Activated CD8-positive, alpha-beta memory T cell treated with anti-CD3 and anti-CD28 coated beads for 36 hours (primary cell): ENCODE data around the gene GALNT9. TPM values are rescaled to one million over a fixed set of nuclear protein-coding genes. Genes with fewer than 3 reads are reported as not detected.

ENCODE experiments used
- CTCF ChIA-PET: fragments of 350-600 bp; sonication (Branson Sonifier 250); formaldehyde crosslinking; loops from one replicate; lab custom pipeline; 2021; ENCODE audit warnings: antibody characterized with exemption; lab: Charles Lee
- POLR2A ChIA-PET: fragments of 350-600 bp; sonication (Branson Sonifier 250); formaldehyde crosslinking; loops from one replicate; lab custom pipeline; 2021; ENCODE audit warnings: antibody characterized with exemption; lab: Charles Lee
- total RNA-seq, 2 experiments: library from RNA; stranded (reverse); gene quantifications; one replicate each; pipeline ENCODE4 v1.2.3, GENCODE V29; 2021

Gene GALNT9
- total RNA-seq, 2 experiments from 2014 or later: not detected

- POLR2A ChIA-PET: no interaction called here
- CTCF ChIA-PET: no interaction called here
Measured at GRCh38 chr12:132286912-132287311, 42.5 kb downstream of the GALNT9 start.

DNA sequence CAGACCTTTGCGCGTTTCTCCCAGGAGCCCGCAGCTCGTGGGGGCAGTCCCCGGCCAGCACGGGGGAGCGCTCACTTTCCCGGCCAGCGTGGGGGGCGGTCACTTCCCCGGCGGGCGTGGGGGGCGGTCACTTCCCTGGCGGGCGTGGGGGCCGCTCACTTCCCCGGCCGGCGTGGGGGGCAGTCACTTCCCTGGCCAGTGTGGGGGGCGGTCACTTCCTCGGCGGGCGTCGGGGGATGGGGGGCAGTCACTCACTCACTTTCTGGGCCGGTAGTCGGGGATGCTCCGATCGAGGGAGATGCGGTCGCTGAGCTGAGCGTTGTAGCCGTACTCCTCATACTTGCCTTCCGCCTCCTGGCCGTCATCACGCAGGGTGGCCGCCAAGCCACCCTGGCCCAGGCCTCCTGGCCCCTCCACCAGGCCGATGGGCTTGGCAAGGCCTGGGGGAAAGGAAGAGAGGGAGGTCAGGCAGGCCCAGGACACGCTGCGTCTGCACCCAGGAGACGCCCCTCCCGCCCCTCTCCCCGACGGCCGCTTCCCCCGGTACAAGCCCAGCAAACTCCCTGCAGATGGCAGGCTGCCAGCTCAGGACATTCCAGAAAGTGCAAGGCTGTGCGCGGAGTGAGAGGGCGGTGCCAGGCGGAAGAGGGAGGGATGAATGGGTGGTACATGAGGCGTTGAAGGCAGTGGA, 43.3 kb downstream of the GALNT9 start:
- ChIA-PET CTCF (no interaction called here), POLR2A (no interaction called here)

DNA sequence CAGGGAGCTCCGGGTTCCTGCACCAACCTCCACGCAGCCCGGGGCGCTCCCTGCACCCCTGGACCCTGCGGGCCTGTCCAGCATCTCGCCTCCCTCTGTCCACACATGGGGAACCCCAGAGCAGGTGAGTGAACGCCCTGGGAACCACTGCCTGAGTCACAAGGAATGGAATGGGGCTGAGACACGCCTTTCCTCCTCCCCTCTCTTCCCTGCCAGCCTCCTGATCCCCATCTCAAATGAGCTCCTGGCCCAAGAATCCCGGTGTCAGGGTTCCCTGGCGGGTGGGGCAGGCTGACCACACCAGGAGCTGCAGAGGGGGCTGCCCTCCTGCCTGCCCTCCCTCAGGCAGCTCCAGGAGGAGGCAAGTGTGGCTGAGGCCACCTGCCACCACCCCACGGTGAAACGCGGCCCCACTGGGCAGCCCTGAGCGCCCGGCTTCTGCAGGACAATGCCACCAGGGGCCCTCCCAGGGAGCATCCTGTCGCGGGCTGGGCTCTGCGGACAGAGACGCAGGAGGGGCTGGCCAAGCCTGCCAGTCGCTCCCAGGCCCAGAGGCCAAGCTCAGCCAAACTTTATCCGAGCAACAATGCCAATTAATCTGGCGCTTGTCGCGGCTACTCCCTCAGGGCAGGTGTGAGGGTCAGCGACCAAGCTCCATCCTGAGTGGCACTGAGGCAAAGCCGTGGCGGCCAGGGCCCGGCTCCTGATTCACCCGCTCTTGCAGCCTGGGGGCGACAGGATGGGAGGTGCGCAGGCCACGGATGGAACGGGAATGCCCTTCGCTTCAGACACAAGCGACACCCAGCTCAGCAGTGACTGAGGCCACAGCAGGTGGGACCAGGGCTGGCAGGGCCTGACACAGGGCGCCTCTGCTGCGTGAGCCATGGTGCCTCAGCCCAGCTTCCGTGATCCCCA, 44.3 kb downstream of the GALNT9 start:
- POLR2A ChIA-PET: no interaction called here
- CTCF ChIA-PET: interaction anchor here (0.6 kb wide), 1 partner anchor 191 kb away, joined by 3 read pairs; no protein-coding TSS in a partner anchor

DNA sequence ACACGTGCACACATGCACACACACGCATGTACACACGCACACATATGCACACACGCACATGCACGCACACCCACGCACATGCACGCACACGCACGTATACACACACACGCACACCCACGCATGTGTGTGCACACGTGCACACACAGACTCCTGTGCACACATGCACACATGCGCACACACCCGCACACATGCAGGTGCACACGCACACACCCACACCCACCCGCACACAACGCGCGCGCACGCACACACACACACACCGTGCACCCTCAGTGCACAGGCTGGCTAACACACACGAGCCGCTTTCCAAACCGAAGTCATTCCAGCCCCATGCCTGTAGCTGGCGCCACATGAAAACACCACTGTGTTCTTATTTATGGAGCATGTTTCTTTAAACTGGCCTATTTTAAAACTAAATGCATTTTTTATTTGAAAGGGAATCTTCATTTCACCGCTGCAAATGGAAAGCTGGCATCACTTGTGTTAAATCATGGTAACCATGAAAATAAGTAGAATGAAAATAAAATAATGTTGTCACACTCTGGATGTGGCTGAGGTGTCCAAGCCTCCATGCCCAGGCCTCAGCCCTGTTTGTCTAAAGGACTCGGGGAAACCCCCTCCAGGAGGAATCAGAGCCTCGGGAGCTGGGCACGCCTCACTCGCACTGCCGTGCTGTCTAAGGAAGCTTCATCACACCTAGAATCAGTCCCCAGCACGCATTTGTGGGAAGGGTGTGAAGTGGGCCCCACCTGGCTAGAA, 45.1 kb downstream of the GALNT9 start:
- CTCF ChIA-PET: interaction anchor here (0.6 kb wide), 1 partner anchor 190 kb away, joined by 3 read pairs; no protein-coding TSS in a partner anchor
- POLR2A ChIA-PET: no interaction called here

- ChIA-PET POLR2A (no interaction called here), CTCF (no interaction called here)
Measured at GRCh38 chr12:132282950-132283771, 46.2 kb downstream of the GALNT9 start.

DNA sequence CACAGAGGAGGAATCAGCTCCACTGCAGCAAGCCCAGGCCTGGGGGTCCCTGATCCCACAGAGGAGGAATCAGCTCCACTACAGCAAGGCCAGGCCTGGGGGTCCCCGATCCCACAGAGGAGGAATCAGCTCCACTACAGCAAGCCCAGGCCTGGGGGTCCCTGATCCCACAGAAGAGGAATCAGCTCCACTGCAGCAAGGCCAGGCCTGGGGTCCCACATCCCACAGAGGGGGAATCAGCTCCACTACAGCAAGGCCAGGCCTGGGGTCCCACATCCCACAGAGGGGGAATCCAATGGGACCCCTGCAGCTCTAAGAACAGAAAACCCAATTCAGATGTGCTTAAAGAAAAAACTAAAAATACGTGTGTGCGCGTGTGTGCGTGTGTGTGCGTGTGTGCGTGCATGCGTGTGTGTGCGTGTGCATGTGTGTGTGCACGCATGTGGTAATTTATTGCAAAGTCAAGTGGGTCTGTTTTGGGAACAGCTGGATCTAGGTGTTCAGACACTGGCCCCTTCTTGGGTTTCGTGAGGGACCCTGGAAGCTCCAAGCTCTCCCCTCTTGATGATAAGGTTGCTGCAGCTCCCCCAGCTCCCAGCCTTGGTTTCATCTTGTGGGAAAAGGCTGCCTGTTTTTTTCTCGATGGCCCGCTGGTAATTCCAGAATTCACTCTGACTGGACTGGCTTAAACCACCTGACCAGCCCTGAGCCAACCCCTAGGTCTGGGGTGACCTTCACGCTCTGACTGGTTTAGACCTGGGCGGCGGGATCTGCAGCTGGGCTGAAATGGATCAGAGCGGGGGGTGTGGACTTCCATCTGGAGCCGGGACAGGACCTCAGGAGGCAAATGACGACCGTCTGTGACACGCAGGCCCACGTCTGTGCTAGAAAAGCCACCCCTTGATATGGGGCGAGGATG, 47.1 kb downstream of the GALNT9 start:
- ChIA-PET POLR2A (no interaction called here), CTCF (no interaction called here)

- POLR2A ChIA-PET: no interaction called here
- CTCF ChIA-PET: no interaction called here
Measured at GRCh38 chr12:132281038-132281437, 48.4 kb downstream of the GALNT9 start.

GRCh38 chr12:132280406-132280805, 49.0 kb downstream of the GALNT9 start:
- CTCF ChIA-PET: no interaction called here

DNA sequence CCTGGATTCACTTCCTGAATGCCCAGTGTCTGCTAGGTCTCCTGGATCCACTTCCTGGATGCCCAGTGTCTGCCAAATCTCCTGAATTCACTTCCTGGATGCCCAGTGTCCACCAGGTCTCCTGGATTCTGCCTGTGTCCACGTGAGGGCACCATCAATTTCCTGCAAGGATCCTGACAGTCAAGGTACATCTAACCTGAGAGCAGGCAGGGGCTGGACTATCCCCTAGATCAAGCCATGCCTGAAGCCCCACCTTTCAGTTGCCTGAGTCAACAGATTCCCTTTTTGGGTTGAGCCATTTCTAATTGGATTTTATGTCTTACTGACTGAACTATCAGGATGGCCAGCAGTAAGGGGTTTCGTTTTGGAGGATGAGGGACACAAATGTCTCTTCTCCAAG, 49.5 kb downstream of the GALNT9 start:
- ChIA-PET POLR2A (no interaction called here), CTCF (no interaction called here)

More at GRCh38 chr12:132280406-132280805, 49.0 kb downstream of the GALNT9 start:
- POLR2A ChIA-PET: no interaction called here

DNA sequence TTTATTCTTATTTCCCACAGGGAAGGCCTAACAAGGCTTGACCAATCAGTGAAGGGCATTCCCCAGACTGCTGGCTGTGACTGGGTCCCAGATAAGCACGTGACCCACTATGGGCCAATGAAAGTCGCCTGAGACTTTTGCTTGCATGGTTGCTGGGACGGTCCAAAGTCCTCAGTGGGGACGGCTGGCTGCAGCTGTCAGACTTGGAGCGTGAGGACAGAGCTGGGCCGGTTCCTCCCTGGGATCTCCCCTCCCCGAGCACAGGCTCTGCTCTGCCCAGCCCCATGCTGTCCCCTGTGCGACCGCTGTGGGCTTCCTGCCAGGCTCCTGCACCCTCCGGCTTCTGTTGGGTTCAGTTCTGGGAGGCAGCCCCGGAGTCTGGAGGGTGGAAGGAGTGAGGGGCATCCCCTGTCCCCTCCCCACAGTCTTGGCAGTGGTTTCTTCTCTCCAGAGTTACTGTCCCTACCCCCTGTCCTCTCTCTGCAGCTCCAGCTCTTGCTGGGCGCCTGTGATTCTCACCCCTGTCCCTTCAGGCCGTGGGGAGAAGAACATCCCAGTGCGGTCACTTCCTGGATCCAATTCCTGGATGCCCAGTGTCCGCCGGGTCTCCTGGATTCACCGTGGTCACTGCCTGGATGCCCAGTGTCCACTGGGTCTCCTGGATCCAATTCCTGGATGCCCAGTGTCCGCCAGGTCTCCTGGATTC, 50.1 kb downstream of the GALNT9 start:
- ChIA-PET POLR2A (no interaction called here), CTCF (no interaction called here)

GRCh38 chr12:132278401-132279183, 50.8 kb downstream of the GALNT9 start:
- ChIA-PET CTCF (no interaction called here), POLR2A (no interaction called here)

- CTCF ChIA-PET: no interaction called here
Measured at GRCh38 chr12:132277949-132278348, 51.4 kb downstream of the GALNT9 start.

GRCh38 chr12:132277374-132277941, 51.9 kb downstream of the GALNT9 start:
- ChIA-PET POLR2A (no interaction called here), CTCF (no interaction called here)

More at GRCh38 chr12:132277949-132278348, 51.4 kb downstream of the GALNT9 start:
- POLR2A ChIA-PET: no interaction called here

DNA sequence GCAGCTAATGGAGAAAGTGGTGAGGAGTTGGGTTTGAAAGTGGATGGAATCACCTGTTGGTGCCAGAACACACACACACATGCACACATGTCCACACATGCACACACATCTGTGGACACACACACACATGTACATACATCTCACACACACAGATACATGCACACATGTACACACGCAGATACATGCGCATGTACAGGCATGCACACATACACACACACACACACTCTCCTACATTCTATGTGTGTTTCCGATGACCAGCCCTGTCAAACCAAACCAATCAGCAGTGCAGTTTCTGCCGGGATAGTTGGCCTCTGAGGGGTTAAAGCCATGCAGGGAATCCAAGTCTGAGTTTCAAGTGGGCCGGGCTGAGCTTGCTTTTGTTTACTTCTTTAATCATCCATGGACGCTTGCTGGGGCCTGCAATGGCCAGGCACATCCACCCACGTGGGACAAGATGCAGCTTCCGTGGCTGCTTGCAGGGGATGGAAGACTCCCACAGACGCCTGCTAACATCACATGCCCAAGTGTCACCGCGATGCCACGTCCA, 52.5 kb downstream of the GALNT9 start:
- CTCF ChIA-PET: no interaction called here
- POLR2A ChIA-PET: no interaction called here

DNA sequence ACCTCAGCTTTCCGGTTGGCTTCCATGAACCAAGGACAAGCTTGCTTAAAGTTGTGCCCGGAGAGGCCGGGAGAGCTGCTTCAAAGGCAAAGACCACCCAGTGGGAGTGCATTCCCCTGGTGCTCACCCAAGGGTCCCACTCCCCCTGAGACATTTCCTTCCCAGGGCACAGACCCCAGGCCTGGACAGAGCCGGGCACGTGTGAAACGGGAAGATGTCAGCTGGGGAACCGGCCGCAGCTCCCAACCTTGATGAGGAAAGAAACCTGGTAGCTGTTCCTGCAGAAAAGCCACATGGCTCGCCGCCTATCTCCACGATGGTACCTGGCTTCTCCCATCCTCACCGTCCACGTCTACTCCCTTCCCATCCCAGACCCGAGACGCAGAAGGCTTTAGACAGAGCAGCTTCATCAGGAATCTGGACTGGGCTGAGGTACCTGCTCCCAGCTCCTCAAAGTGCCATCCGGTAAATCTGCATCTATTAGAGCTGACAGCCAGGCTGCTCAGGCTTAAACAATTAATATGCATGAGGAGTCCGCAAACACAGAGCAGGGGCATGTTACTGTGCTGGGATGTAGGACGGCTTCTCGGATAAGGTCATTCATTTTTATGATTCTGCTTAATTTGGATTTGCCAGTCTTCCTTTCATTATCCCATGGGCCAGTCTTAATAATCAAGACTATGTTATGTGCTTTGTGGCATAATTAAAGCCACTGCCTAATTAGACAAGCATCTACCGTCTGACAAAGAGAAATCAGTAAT, 53.1 kb downstream of the GALNT9 start:
- CTCF ChIA-PET: no interaction called here
- POLR2A ChIA-PET: no interaction called here
